HEK293 (cell line): ENCODE measurements around the gene SFXN2.

ENCODE experiments used
- CTCF ChIA-PET: fragments of 350-600 bp; formaldehyde crosslinking; extraction: SDS; loops from one replicate; lab custom pipeline; 2021; ENCODE audit warnings: antibody characterized with exemption; lab: Yijun Ruan, JAX
- POLR2A ChIA-PET: fragments of 300-600 bp; formaldehyde crosslinking; extraction: SDS; loops from one replicate; lab custom pipeline; 2020; ENCODE audit warnings: antibody characterized with exemption, inconsistent platforms; lab: Yijun Ruan, JAX
- H3K27ac ChIP-seq: fragments of 200-500 bp; sonication (Bioruptor generic); 2 replicates; pipeline ENCODE4 v1.5.1; 2014; ENCODE audit warnings: low read depth, low read length, control low read depth, inconsistent platforms; ENCODE audit errors: extremely low read depth
- H3K36me3 ChIP-seq, 2 experiments: fragments of 200-500 bp in 1 of 2; sonication (Bioruptor generic) in 1 of 2; 1 replicate in 1 of 2; 2 replicates in 1 of 2; pipeline ENCODE4 v1.5.1; 2014 to 2017; ENCODE audit warnings: inconsistent platforms in 2 of 2, low read length in 2 of 2; ENCODE audit not compliant: control insufficient read depth in 2 of 2, insufficient read depth in 1 of 2
- H3K4me1 ChIP-seq: fragments of 200-500 bp; sonication (Bioruptor generic); 2 replicates; pipeline ENCODE4 v1.5.1; 2014; ENCODE audit warnings: mild to moderate bottlenecking, low read length, inconsistent platforms; ENCODE audit not compliant: control insufficient read depth, insufficient read depth
- H3K4me3 ChIP-seq: 2 replicates; pipeline ENCODE4 v1.5.1; 2011; ENCODE audit warnings: low read depth, mild to moderate bottlenecking, control low read depth, low read length, moderate library complexity
- H3K9me3 ChIP-seq: fragments of 200-500 bp; sonication (Bioruptor generic); 2 replicates; pipeline ENCODE4 v1.5.1; 2014; ENCODE audit warnings: low read depth, low read length, inconsistent platforms; ENCODE audit not compliant: control insufficient read depth, insufficient read depth
- GLI4 ChIP-seq: fragments of 450-650 bp; formaldehyde crosslinking; IDR thresholded peaks from 2 replicates; pipeline ENCODE4 v1.5.1; 2016; ENCODE audit warnings: missing biosample characterization, missing genetic modification characterization
- GLIS1 ChIP-seq: fragments of 450-650 bp; formaldehyde crosslinking; IDR thresholded peaks from 2 replicates; pipeline ENCODE4 v1.5.1; 2016; ENCODE audit warnings: missing biosample characterization, missing genetic modification characterization
- IKZF3 ChIP-seq: fragments of 450-650 bp; IDR thresholded peaks from 2 replicates; pipeline ENCODE4 v1.5.0; 2018; ENCODE audit warnings: missing biosample characterization, mild to moderate bottlenecking, missing genetic modification characterization, moderate library complexity
- REST ChIP-seq: fragments of 450-650 bp; formaldehyde crosslinking; IDR thresholded peaks from 2 replicates; pipeline ENCODE4 v1.5.1; 2016; ENCODE audit warnings: missing biosample characterization, missing genetic modification characterization
- SCRT1 ChIP-seq: fragments of 450-650 bp; formaldehyde crosslinking; IDR thresholded peaks from 2 replicates; pipeline ENCODE4 v1.5.1; 2016; ENCODE audit warnings: missing biosample characterization, missing genetic modification characterization, borderline replicate concordance
- WT1 ChIP-seq: fragments of 450-650 bp; formaldehyde crosslinking; IDR thresholded peaks from 2 replicates; pipeline ENCODE4 v1.5.1; 2016; ENCODE audit warnings: missing biosample characterization, missing genetic modification characterization
- ZBTB48 ChIP-seq: fragments of 450-650 bp; formaldehyde crosslinking; IDR thresholded peaks from 2 replicates; pipeline ENCODE4 v1.5.1; 2016; ENCODE audit warnings: missing biosample characterization, missing genetic modification characterization
- ZNF146 ChIP-seq: fragments of 450-650 bp; formaldehyde crosslinking; IDR thresholded peaks from 2 replicates; pipeline ENCODE4 v1.5.1; 2016; ENCODE audit warnings: missing biosample characterization, missing genetic modification characterization
- ZNF184 ChIP-seq: fragments of 450-650 bp; IDR thresholded peaks from 2 replicates; pipeline ENCODE4 v1.5.1; 2018; ENCODE audit warnings: missing biosample characterization, mild to moderate bottlenecking, missing genetic modification characterization
- ZNF2 ChIP-seq: fragments of 450-650 bp; formaldehyde crosslinking; IDR thresholded peaks from 2 replicates; pipeline ENCODE4 v1.5.1; 2016; ENCODE audit warnings: missing biosample characterization, missing genetic modification characterization
- ZNF221 ChIP-seq: fragments of 450-650 bp; formaldehyde crosslinking; IDR thresholded peaks from 2 replicates; pipeline ENCODE4 v1.5.1; 2017; ENCODE audit warnings: missing biosample characterization, missing genetic modification characterization, borderline replicate concordance
- ZNF302 ChIP-seq: fragments of 450-650 bp; formaldehyde crosslinking; IDR thresholded peaks from 2 replicates; pipeline ENCODE4 v1.5.1; 2016; ENCODE audit warnings: missing biosample characterization, missing genetic modification characterization, low read depth
- ZNF423 ChIP-seq: fragments of 450-650 bp; formaldehyde crosslinking; IDR thresholded peaks from 2 replicates; pipeline ENCODE4 v1.5.1; 2016; ENCODE audit warnings: missing biosample characterization, missing genetic modification characterization
- ZNF561 ChIP-seq: fragments of 450-650 bp; IDR thresholded peaks from 2 replicates; pipeline ENCODE4 v1.5.1; 2018; ENCODE audit warnings: missing biosample characterization, missing genetic modification characterization, borderline replicate concordance
- ZNF600 ChIP-seq: fragments of 450-650 bp; formaldehyde crosslinking; IDR thresholded peaks from 2 replicates; pipeline ENCODE4 v1.5.1; 2016; ENCODE audit warnings: missing biosample characterization, missing genetic modification characterization
- ZNF654 ChIP-seq: fragments of 450-650 bp; formaldehyde crosslinking; IDR thresholded peaks from 2 replicates; pipeline ENCODE4 v1.5.1; 2016; ENCODE audit warnings: low read depth, missing biosample characterization, missing genetic modification characterization
- ZNF664 ChIP-seq: fragments of 450-650 bp; formaldehyde crosslinking; IDR thresholded peaks from 2 replicates; pipeline ENCODE4 v1.5.1; 2016; ENCODE audit warnings: missing biosample characterization, missing genetic modification characterization
- ZNF692 ChIP-seq: fragments of 450-650 bp; formaldehyde crosslinking; IDR thresholded peaks from 2 replicates; pipeline ENCODE4 v1.5.1; 2016; ENCODE audit warnings: missing biosample characterization, missing genetic modification characterization
- ZSCAN16 ChIP-seq: fragments of 450-650 bp; formaldehyde crosslinking; IDR thresholded peaks from 2 replicates; pipeline ENCODE4 v1.5.1; 2016; ENCODE audit warnings: missing biosample characterization, missing genetic modification characterization
- ZSCAN23 ChIP-seq: fragments of 450-650 bp; formaldehyde crosslinking; IDR thresholded peaks from 2 replicates; pipeline ENCODE4 v1.5.1; 2016; ENCODE audit warnings: missing biosample characterization, missing genetic modification characterization

SFXN2 gene

DNA sequence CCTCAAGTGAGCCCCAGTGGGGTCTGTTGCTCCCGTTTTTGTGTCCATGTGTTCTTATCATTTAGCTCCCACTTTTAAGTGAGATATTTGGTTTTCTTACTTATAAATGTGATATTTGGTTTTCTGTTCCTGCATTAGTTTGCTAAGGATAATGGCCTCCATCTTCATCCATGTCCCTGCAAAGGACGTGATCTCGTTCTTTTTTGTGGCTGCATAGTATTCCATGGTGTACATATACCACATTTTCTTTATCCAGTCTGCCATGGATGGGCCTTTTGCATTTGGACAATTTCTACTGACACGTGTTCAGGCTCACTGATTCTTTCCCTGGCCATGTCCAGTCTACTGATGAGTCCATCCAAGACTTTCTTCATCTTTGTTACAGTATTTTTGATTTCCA lies 9.6 kb downstream of the SFXN2 start (continued):
- TF ChIP-seq ZNF302 (tag by site-specific recombination), result no peak
- no peak for TF ChIP-seq ZNF184
- TF ChIP-seq ZSCAN23 (tag by site-specific recombination), result no peak

DNA sequence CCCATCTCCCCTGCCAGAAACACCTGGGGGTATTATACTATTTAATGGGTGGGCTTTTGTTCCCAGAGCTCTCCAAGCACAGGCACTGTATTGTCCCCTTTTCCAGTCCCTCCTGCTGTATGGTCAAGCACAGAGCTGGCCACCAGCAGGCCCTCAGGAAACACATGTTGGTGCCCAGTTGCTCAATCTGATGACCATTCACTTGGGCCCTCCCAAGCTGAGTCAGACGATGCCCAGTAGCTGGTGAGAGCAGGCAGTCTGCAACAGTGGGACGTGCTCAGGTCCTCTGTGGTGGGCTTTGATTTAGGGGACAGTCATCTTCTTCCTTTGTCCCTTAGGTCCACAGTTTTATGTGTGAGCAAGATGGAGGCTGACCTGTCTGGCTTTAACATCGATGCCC lies 11.8 kb downstream of the SFXN2 start:
- peaks cover 22 to 75% of the 10 kb centered on the region in 2 experiments for H3K36me3 ChIP-seq
- POLR2A ChIA-PET, result interaction anchor here (0.5 to 1.0 kb wide), 2 partner anchors 51 to 641 kb away, joined by 3 to 4 read pairs; no protein-coding TSS in a partner anchor

GRCh38 chr10:102727037-102727818 lies 12.8 kb downstream of the SFXN2 start:
- no peak for TF ChIP-seq GLIS1 (tag by site-specific recombination)
- TF ChIP-seq WT1 (tag by site-specific recombination), result no peak
- TF ChIP-seq ZNF664, result peak; percentile 52; the same call in 1 of the 2 replicates
- no peak for TF ChIP-seq ZNF146
- 0 out of 2 replicates have a peak, but pooled peaks have one; percentile 17 for TF ChIP-seq SCRT1 (tag by site-specific recombination)
- Histone ChIP-seq H3K4me3 (no peak overlapping the region), H3K4me1 (peaks cover 4% of the 10 kb centered on the region; the same call in 1 of the 2 replicates), H3K36me3 (peaks cover 21 to 77% of the 10 kb centered on the region in 2 experiments), H3K27ac (no peak overlapping the region), H3K9me3 (no peaks in the 10 kb centered on the region)
- POLR2A ChIA-PET, result interaction anchor here (1.0 kb wide), 1 partner anchor 50 kb away, joined by 3 read pairs; no protein-coding TSS in a partner anchor
- CTCF ChIA-PET, result interaction anchor here (0.5 to 2.4 kb wide), 8 partner anchors 11 to 176 kb away, joined by 3 to 9 read pairs (median 3); no protein-coding TSS in a partner anchor

More for the DNA sequence above, 11.8 kb downstream of the SFXN2 start:
- CTCF ChIA-PET, result interaction anchor here (0.5 to 1.2 kb wide), 5 partner anchors 10 to 370 kb away, joined by 3 to 6 read pairs (median 3); no protein-coding TSS in a partner anchor
- Histone ChIP-seq H3K4me3 (no peak overlapping the region), H3K4me1 (peaks cover 4% of the 10 kb centered on the region; the same call in 1 of the 2 replicates), H3K9me3 (no peaks in the 10 kb centered on the region), H3K27ac (no peak overlapping the region)
- no peak for TF ChIP-seq ZNF561 (tag by site-specific recombination)
- TF ChIP-seq ZSCAN16 (tag by site-specific recombination), result no peak
- TF ChIP-seq REST, result no peak

GRCh38 chr10:102729029-102730026 lies 14.9 kb downstream of the SFXN2 start:
- peaks cover 10 to 85% of the 10 kb centered on the region in 2 experiments for H3K36me3 ChIP-seq
- H3K4me3 ChIP-seq, result no peak overlapping the region
- CTCF ChIA-PET, result interaction anchor here (0.7 to 2.4 kb wide), 4 partner anchors 9 to 174 kb away, joined by 3 to 9 read pairs (median 3); no protein-coding TSS in a partner anchor
- no peaks in the 10 kb centered on the region for H3K9me3 ChIP-seq
- H3K27ac ChIP-seq, result no peak overlapping the region
- POLR2A ChIA-PET, result no interaction called here
- H3K4me1 ChIP-seq, result peaks cover 4% of the 10 kb centered on the region; the same call in 1 of the 2 replicates
- TF ChIP-seq ZBTB48 (peak; percentile 31; the same call in 1 of the 2 replicates), ZNF654 (tag by site-specific recombination) (peak; percentile 91), ZNF423 (tag by site-specific recombination) (no peak), ZNF221 (tag by site-specific recombination) (no peak), IKZF3 (peak; percentile 95), GLI4 (tag by site-specific recombination) (no peak), ZNF2 (tag by site-specific recombination) (peak; percentile 62; the same call in 1 of the 2 replicates), ZNF692 (tag by site-specific recombination) (peak; percentile 42; the same call in 1 of the 2 replicates), GLIS1 (tag by site-specific recombination) (peak; percentile 59), ZNF600 (peak; percentile 69; the same call in 1 of the 2 replicates)
